ENCODE measurements around the gene CECR2. TPM values are rescaled to one million over a fixed set of nuclear protein-coding genes. Genes with fewer than 3 reads are reported as not detected.

Gene CECR2
- total and polyA plus RNA-seq, 2 donors from 2014 or later, result 0.58 to 3.4 TPM

DNA sequence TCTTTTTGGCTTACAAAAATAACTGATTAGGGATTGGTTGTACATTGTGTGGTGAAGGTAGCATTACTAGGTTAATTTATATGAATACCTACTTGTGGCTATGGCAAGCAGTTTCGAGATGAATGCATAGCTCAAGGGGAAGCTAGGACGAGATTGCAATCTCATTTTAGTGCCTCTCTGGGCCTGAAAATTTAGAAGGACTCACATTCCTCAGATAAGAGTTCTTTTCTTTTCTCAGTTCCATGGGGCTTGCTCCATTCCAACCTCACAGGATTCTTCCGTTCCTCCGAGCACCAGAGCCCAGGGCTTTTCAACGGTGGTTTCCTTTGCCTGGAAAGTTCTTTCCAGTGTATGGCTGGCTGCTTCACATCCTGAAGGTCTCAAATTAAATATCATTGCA is 82.1 kb downstream of the CECR2 start:
- no peaks in the 10 kb centered on the region for H3K36me3 ChIP-seq (ENCODE audit: control insufficient read depth in 2 of 3, insufficient read depth in 3 of 3, low read length in 3 of 3)
- intact Hi-C loops (cut with DNase I), result no loop called here
- no peak for TF ChIP-seq CTCF (IDR thresholded peaks at IDR 0.05; ENCODE audit: borderline replicate concordance, extremely low read depth, insufficient read depth)
- H3K27ac ChIP-seq (ENCODE audit: low read depth in 2 of 2, low read length in 2 of 2), result no peak overlapping the region
- FAIRE-seq (no peak), DNase-seq (no peak)
- no peak overlapping the region for H3K9ac ChIP-seq (ENCODE audit: low read length in 3 of 3)
- H3K9me3 ChIP-seq (ENCODE audit: control insufficient read depth in 2 of 3, insufficient read depth in 1 of 3, low read length in 3 of 3), result peaks cover 0 to 4% (median 0%) of the 10 kb centered on the region in 3 donors
- H3K4me3 ChIP-seq (ENCODE audit: low read length in 3 of 3), result no peak overlapping the region
- H3K4me1 ChIP-seq (ENCODE audit: control insufficient read depth in 2 of 3, insufficient read depth in 2 of 3, low read depth in 1 of 3, low read length in 3 of 3), result no peaks in the 10 kb centered on the region
- no peaks in the 10 kb centered on the region for H3K27me3 ChIP-seq (ENCODE audit: control insufficient read depth, insufficient read depth, low read length)

GRCh38 chr22:17460895-17461294 is 91.6 kb downstream of the CECR2 start:
- H3K27ac ChIP-seq (ENCODE audit: low read depth in 2 of 2, low read length in 2 of 2), result no peak overlapping the region
- no peaks in the 10 kb centered on the region for H3K9me3 ChIP-seq (ENCODE audit: control insufficient read depth in 2 of 3, insufficient read depth in 1 of 3, low read length in 3 of 3)
- no peak overlapping the region for H3K9ac ChIP-seq (ENCODE audit: low read length in 3 of 3)
- intact Hi-C loops (cut with DNase I), result no loop called here
- no peak for TF ChIP-seq CTCF (IDR thresholded peaks at IDR 0.05; ENCODE audit: borderline replicate concordance, extremely low read depth, insufficient read depth)
- no peaks in the 10 kb centered on the region for H3K4me1 ChIP-seq (ENCODE audit: control insufficient read depth in 2 of 3, insufficient read depth in 2 of 3, low read depth in 1 of 3, low read length in 3 of 3)
- DNase-seq (no peak), FAIRE-seq (no peak)
- H3K36me3 ChIP-seq (ENCODE audit: control insufficient read depth in 2 of 3, insufficient read depth in 3 of 3, low read length in 3 of 3), result no peaks in the 10 kb centered on the region
- H3K4me3 ChIP-seq (ENCODE audit: low read length in 3 of 3), result no peak overlapping the region
- H3K27me3 ChIP-seq (ENCODE audit: control insufficient read depth, insufficient read depth, low read length), result no peaks in the 10 kb centered on the region

- no peak for TF ChIP-seq CTCF (IDR thresholded peaks at IDR 0.05; ENCODE audit: borderline replicate concordance, extremely low read depth, insufficient read depth)
- FAIRE-seq (no peak), DNase-seq (no peak)
- Histone ChIP-seq H3K27me3 (ENCODE audit: control insufficient read depth, insufficient read depth, low read length) (no peaks in the 10 kb centered on the region), H3K4me1 (ENCODE audit: control insufficient read depth in 2 of 3, insufficient read depth in 2 of 3, low read depth in 1 of 3, low read length in 3 of 3) (no peaks in the 10 kb centered on the region), H3K9me3 (ENCODE audit: control insufficient read depth in 2 of 3, insufficient read depth in 1 of 3, low read length in 3 of 3) (no peaks in the 10 kb centered on the region), H3K36me3 (ENCODE audit: control insufficient read depth in 2 of 3, insufficient read depth in 3 of 3, low read length in 3 of 3) (no peaks in the 10 kb centered on the region), H3K9ac (ENCODE audit: low read length in 3 of 3) (no peak overlapping the region), H3K27ac (ENCODE audit: low read depth in 2 of 2, low read length in 2 of 2) (no peak overlapping the region), H3K4me3 (ENCODE audit: low read length in 3 of 3) (no peak overlapping the region)
- intact Hi-C loops (cut with DNase I), result no loop called here
These were observed 101.7 kb downstream of the CECR2 start for GRCh38 chr22:17470880-17471500.
